SK-N-SH treated with all-trans-retinoic acid at 6 μM for 48 hours (cell line): ENCODE measurements around the gene PRKG1.
"Not testable (repeated sequence)": the region's sequence is repeated elsewhere in the genome, so short reads cannot be mapped to it uniquely, and the experiment has no call there.

Experiments used
- ATAC-seq: fragments of 200-7000 bp; cut with Tn5 transposase; 3 replicates; pipeline ENCODE4 v1.9.1; 2020; ENCODE audit warnings: mild to moderate bottlenecking, moderate library complexity
- ARNTL ChIP-seq: fragments of 450-650 bp; formaldehyde crosslinking; IDR thresholded peaks from 2 replicates; pipeline ENCODE4 v1.5.0; 2020; ENCODE audit warnings: low read depth, mild to moderate bottlenecking, moderate library complexity, borderline replicate concordance
- CREB5 ChIP-seq: fragments of 250-450 bp; sonication (Bioruptor Pico); IDR thresholded peaks from 2 replicates; pipeline ENCODE4 v1.5.1; 2020; ENCODE audit warnings: low read depth, mild to moderate bottlenecking, moderate library complexity
- CSDC2 ChIP-seq: fragments of 250-450 bp; sonication (Bioruptor Pico); IDR thresholded peaks from 2 replicates; pipeline ENCODE4 v1.5.0; 2020; ENCODE audit warnings: mild to moderate bottlenecking, moderate library complexity
- ESRRG ChIP-seq: fragments of 250-450 bp; sonication (Bioruptor Pico); IDR thresholded peaks from 2 replicates; pipeline ENCODE4 v1.6.1; 2021; ENCODE audit warnings: mild to moderate bottlenecking
- ISL1 ChIP-seq: fragments of 250-450 bp; sonication (Bioruptor Pico); IDR thresholded peaks from 2 replicates; pipeline ENCODE4 v2.1.2; 2022; ENCODE audit warnings: mild to moderate bottlenecking, moderate library complexity
- OSR1 ChIP-seq: fragments of 250-450 bp; sonication (Bioruptor Pico); IDR thresholded peaks from 2 replicates; pipeline ENCODE4 v1.8.0; 2022; ENCODE audit warnings: moderate library complexity, mild to moderate bottlenecking, inconsistent platforms
- PATZ1 ChIP-seq: fragments of 250-450 bp; sonication (Bioruptor Pico); IDR thresholded peaks from 2 replicates; pipeline ENCODE4 v1.8.0; 2020; ENCODE audit warnings: mild to moderate bottlenecking, moderate library complexity, borderline replicate concordance
- PPARA ChIP-seq: fragments of 250-450 bp; sonication (Bioruptor Pico); IDR thresholded peaks from 2 replicates; pipeline ENCODE4 v1.5.0; 2020; ENCODE audit warnings: mild to moderate bottlenecking, borderline replicate concordance
- SNAI2 ChIP-seq: fragments of 250-450 bp; sonication (Bioruptor Pico); IDR thresholded peaks from 2 replicates; pipeline ENCODE4 v1.5.0; 2020; ENCODE audit warnings: mild to moderate bottlenecking, moderate library complexity
- TOX ChIP-seq: fragments of 250-450 bp; sonication (Bioruptor Pico); IDR thresholded peaks from 2 replicates; pipeline ENCODE4 v1.8.0; 2021; ENCODE audit warnings: mild to moderate bottlenecking, moderate library complexity, borderline replicate concordance
- ZFP3 ChIP-seq: fragments of 250-450 bp; sonication (Bioruptor Pico); IDR thresholded peaks from 2 replicates; pipeline ENCODE4 v1.5.0; 2020; ENCODE audit warnings: mild to moderate bottlenecking, moderate library complexity
- ZNF565 ChIP-seq: fragments of 450-650 bp; formaldehyde crosslinking; conservative IDR thresholded peaks from 2 replicates; pipeline ENCODE4 v1.5.0; 2020; ENCODE audit warnings: low read depth, mild to moderate bottlenecking, moderate library complexity
- ZNF8 ChIP-seq: fragments of 450-650 bp; formaldehyde crosslinking; IDR thresholded peaks from 2 replicates; pipeline ENCODE4 v1.5.0; 2020; ENCODE audit warnings: mild to moderate bottlenecking, moderate library complexity
- TF ChIP-seq, protein P1 (sequence below): fragments of 250-450 bp; sonication (Bioruptor Pico); IDR thresholded peaks from 2 replicates; pipeline ENCODE4 v1.8.0; 2021; ENCODE audit warnings: low read depth, mild to moderate bottlenecking, moderate library complexity, borderline replicate concordance

Gene PRKG1

GRCh38 chr10:51377932-51378599 is 303.8 kb downstream of the PRKG1 start:
- TF ChIP-seq CREB5 (CRISPR knock-in tag) = no peak
- peak; percentile 15; the same call in 1 of the 2 replicates for TF ChIP-seq ISL1 (CRISPR knock-in tag)
- peak; percentile 54 for ATAC-seq

DNA sequence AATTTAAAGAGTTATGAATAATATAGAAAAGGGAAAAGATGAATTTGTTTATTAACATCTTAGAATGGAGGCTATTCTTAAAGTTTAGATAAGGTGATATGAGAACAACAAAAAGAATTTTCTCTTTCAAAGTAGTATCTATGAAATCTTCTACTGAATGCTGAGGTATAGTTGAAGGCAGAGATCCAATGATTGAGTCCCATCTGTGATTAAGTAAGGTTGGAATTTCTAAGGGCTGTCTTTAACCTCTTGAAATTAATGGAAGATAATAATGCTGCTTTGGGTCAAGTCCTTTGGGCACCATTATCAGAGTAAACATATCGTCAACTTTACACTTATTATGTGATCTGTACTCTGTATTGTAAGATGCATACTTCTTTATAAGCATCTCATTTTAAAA is 307.9 kb downstream of the PRKG1 start:
- no peak for TF ChIP-seq PATZ1 (CRISPR knock-in tag)
- no peak for TF ChIP-seq CREB5 (CRISPR knock-in tag)
- TF ChIP-seq OSR1 (CRISPR knock-in tag) = no peak
- no peak for ATAC-seq

DNA sequence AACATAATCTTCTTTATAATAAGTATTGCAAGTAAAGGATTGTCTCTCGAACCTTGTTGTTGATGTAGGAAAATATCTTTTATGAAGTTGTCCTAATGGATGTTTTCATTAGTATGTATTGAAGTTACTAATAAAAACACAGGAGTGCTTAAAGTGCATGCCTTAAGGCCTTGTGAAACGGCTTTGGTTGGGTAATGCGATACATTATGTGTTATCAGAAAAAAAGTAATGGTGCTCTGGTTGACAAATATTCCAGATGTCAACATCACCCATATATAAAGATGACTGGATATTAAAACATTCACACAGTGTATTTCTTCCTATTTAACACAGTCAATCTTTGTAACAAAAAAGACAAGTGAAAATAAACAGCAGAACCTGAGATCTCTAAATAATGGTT is 310.7 kb downstream of the PRKG1 start:
- no peak for TF ChIP-seq ESRRG (CRISPR knock-in tag)
- no peak for TF ChIP-seq TOX (CRISPR knock-in tag)
- TF ChIP-seq, protein P1, sequence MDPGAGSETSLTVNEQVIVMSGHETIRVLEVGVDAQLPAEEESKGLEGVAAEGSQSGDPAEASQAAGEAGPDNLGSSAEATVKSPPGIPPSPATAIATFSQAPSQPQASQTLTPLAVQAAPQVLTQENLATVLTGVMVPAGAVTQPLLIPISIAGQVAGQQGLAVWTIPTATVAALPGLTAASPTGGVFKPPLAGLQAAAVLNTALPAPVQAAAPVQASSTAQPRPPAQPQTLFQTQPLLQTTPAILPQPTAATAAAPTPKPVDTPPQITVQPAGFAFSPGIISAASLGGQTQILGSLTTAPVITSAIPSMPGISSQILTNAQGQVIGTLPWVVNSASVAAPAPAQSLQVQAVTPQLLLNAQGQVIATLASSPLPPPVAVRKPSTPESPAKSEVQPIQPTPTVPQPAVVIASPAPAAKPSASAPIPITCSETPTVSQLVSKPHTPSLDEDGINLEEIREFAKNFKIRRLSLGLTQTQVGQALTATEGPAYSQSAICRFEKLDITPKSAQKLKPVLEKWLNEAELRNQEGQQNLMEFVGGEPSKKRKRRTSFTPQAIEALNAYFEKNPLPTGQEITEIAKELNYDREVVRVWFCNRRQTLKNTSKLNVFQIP = no peak
- no peak for TF ChIP-seq PPARA (CRISPR knock-in tag)
- no peak for TF ChIP-seq CREB5 (CRISPR knock-in tag)
- TF ChIP-seq ZNF565 (CRISPR knock-in tag) = no peak
- no peak for ATAC-seq

GRCh38 chr10:51386248-51386885 is 312.1 kb downstream of the PRKG1 start:
- TF ChIP-seq ZNF8 = no peak
- no peak for TF ChIP-seq CSDC2 (CRISPR knock-in tag)
- TF ChIP-seq ISL1 (CRISPR knock-in tag) = no peak
- TF ChIP-seq SNAI2 (CRISPR knock-in tag) = no peak
- TF ChIP-seq, all 23 proteins: peak for 0
- ATAC-seq = no peak

DNA sequence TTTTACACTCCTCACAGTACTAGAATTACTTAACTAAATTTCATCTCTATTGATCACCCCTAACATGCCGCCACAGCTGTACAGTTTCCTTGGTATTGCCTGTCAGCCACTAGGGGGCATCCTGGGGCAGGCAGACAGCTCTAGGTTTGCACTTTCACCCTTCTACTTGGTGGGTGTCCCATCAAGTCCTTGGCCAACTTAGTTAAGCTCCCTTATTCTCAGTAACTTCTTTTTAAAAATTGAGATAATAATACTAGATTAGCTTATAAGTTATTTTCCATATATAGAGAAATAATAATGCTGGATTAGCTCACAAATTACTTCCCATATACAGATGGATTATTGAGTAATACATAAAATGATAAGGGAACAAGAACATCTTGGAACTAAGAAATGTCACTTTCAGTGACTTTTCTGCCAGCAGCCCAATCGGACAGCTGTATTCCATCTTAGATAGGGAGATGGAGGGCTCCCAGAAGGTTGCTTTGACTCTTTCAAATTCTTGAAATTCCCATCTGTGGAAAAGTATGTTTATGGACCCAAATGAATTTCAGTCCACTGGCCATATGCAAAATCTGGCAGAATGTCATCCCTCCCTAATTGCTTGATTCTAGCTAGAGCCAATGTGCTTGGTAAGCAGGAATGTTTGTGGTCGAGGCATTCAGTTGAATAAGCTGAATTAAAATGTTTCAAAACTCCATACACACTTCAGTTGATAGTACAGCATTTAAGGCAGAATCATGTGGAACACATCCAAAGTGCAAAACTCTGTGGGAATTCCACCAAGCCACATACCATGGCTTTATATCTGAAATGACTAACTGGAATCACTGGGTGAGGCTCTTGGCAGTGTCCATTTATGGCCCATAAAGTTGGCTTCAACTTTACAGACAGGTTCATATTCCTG is 315.4 kb downstream of the PRKG1 start:
- TF ChIP-seq ZFP3 (CRISPR knock-in tag) (0 out of 2 replicates have a peak, but pooled peaks have one; percentile 27), CREB5 (CRISPR knock-in tag) (peak; percentile 44; the same call in 1 of the 2 replicates), ISL1 (CRISPR knock-in tag) (peak; percentile 96), ARNTL (CRISPR knock-in tag) (no peak), TOX (CRISPR knock-in tag) (no peak), CSDC2 (CRISPR knock-in tag) (peak; percentile 28; the same call in 1 of the 2 replicates), PATZ1 (CRISPR knock-in tag) (peak; percentile 60; the same call in 1 of the 2 replicates)
- TF ChIP-seq, protein P1 = no peak
- TF ChIP-seq, all 23 proteins: peak for 5
- peak; percentile 96 for ATAC-seq

GRCh38 chr10:51393006-51393405 is 318.7 kb downstream of the PRKG1 start:
- ATAC-seq = not testable (repeated sequence)
